Measurements from ENCODE around the gene ZNRF2. TPM values are rescaled to one million over a fixed set of nuclear protein-coding genes. Genes with fewer than 3 reads are reported as not detected.

The ZNRF2 gene
- total and polyA plus RNA-seq, 2 of the 4 experiments (the other 2 are of a cell fraction) = 0.31 to 0.54 TPM

DNA sequence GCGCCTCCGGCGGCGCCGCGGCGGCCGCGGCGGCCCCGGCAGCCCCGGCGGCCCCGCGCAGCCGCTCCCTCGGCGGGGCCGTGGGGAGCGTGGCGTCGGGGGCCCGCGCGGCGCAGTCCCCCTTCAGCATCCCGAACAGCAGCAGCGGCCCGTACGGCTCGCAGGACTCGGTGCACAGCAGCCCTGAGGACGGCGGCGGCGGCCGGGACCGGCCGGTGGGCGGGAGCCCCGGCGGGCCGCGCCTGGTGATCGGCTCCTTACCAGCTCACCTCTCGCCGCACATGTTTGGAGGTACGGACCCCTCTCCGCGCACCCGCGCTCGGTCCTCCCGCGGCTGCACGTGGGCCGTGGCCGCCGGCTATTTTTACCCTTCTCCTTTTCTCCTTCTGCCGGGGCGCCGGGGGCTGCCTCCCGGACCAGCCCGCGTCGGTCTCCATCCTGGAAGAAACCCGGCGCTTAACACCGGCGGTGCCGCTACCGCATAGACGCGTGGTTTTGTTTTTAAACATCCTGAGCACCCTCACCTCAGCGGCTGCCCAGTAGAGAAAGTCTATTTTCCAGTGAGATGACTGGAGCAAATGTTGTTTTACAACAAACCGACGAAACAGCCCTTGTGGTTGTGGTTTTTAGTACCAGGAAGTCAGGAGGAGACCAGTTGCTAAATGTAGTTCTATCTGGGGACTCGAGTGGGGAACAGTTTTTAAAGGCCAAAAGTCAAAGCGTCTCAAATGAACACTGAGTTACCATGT, 1.3 kb downstream of the ZNRF2 start:
- no peak overlapping the region for H3K14ac ChIP-seq (replicated peaks; ENCODE audit: low read depth, low read length)
- peak overlapping the region; percentile 68 for H3K9ac ChIP-seq (ENCODE audit: low read depth, low read length)
- H2AK9ac ChIP-seq (replicated peaks; ENCODE audit: low read depth, low read length, poor library complexity) = peak overlapping the region; percentile 72
- H3K9me3 ChIP-seq (ENCODE audit: control insufficient read depth, insufficient read depth, low read length) = no peaks in the 10 kb centered on the region
- H4K8ac ChIP-seq (ENCODE audit: low read depth in 2 of 2, low read length in 2 of 2) = no peak overlapping the region
- in situ Hi-C loops (cut with MboI; ENCODE audit: low sequenced_read_pairs) = no loop called here
- POLR2A ChIA-PET (ENCODE audit: unreplicated experiment) = no interaction called here
- peaks cover 3% of the 10 kb centered on the region; the same call in 1 of the 2 replicates for H3K9me1 ChIP-seq (ENCODE audit: insufficient read depth, low read length)
- dilution Hi-C loops (cut with HindIII; ENCODE audit: low sequenced_read_pairs, unreplicated experiment) = no loop called here
- no peaks in the 10 kb centered on the region for H4K20me1 ChIP-seq (ENCODE audit: insufficient read depth, low read length)
- H3K4me2 ChIP-seq (ENCODE audit: low read depth, low read length) = peak overlapping the region; percentile 95
- peak overlapping the region; percentile 72 for H2AFZ ChIP-seq (replicated peaks; ENCODE audit: low read length, poor library complexity)
- intact Hi-C loops (cut with micrococcal nuclease) = loop anchor here (2.0 to 5.0 kb wide), 2 partner anchors 62 to 127 kb away; no protein-coding TSS in a partner anchor
- peak; percentile 46 for DNase-seq
- H3K27me3 ChIP-seq (ENCODE audit: control insufficient read depth, insufficient read depth, low read length) = 0 out of 2 replicates have a peak, but pooled peaks cover 2% of the 10 kb centered on the region
- no peak overlapping the region for H4K91ac ChIP-seq (ENCODE audit: insufficient read depth, low read depth, low read length)
- no TSS peak for BruUV-seq (replicated peaks)
- no peaks in the 10 kb centered on the region for H3K4me1 ChIP-seq (ENCODE audit: control insufficient read depth, insufficient read depth, low read length)
- no peak overlapping the region for H4K5ac ChIP-seq (ENCODE audit: low read depth, low read length)
- H3K56ac ChIP-seq (ENCODE audit: extremely low read depth, insufficient read depth, low read length) = no peak overlapping the region
- ATAC-seq (ENCODE audit: low read depth) = peak; percentile 2; the same call in 1 of the 2 replicates
- H3K18ac ChIP-seq (ENCODE audit: low read depth, low read length) = no peak overlapping the region
- WGBS, 2 experiments (ENCODE audit: extremely low coverage in 2 of 2, insufficient read length in 1 of 2) = 1% methylated on average over 22 of the region's 79 CpGs; no CpG with 5 or more reads in 1 of the 2 experiments
- no peak overlapping the region for H2BK15ac ChIP-seq (ENCODE audit: low read depth, low read length)
- no peak overlapping the region for H2BK20ac ChIP-seq (ENCODE audit: low read depth, low read length)
- H3K27ac ChIP-seq (ENCODE audit: insufficient read depth, low read length) = 0 out of 2 replicates have a peak overlapping the region, but pooled peaks have one; percentile 2
- H3K79me1 ChIP-seq (ENCODE audit: low read depth in 1 of 2, low read length in 2 of 2) = no peaks in the 10 kb centered on the region
- CTCF ChIA-PET = no interaction called here
- H3K4me3 ChIP-seq (ENCODE audit: insufficient read depth, low read depth, low read length) = peak overlapping the region; percentile 77
- H2BK120ac ChIP-seq (ENCODE audit: low read depth, low read length) = no peak overlapping the region
- no peak overlapping the region for H2BK5ac ChIP-seq (ENCODE audit: low read depth, low read length, poor library complexity, severe bottlenecking)
- H3K23ac ChIP-seq (ENCODE audit: low read depth, low read length) = peak overlapping the region; percentile 41
- no peaks in the 10 kb centered on the region for H3K36me3 ChIP-seq (ENCODE audit: control insufficient read depth, insufficient read depth, low read length)
- H2AK5ac ChIP-seq (ENCODE audit: low read depth, low read length) = no peak overlapping the region
- no peak overlapping the region for H3K4ac ChIP-seq (ENCODE audit: low read depth, low read length)
- TF ChIP-seq FOS (IDR thresholded peaks at IDR 0.05; ENCODE audit: low read depth, low read length) = no peak
- no peak for TF ChIP-seq NFE2L2 (IDR thresholded peaks at IDR 0.05; ENCODE audit: low read depth, low read length)
- no peak for TF ChIP-seq RAD21 (IDR thresholded peaks at IDR 0.05; ENCODE audit: low read length)
- TF ChIP-seq SMC3 (IDR thresholded peaks at IDR 0.05; ENCODE audit: low read depth, low read length) = no peak
- TF ChIP-seq POLR2A (IDR thresholded peaks at IDR 0.05; ENCODE audit: low read depth, low read length) = no peak
- no peak for TF ChIP-seq MAFK (IDR thresholded peaks at IDR 0.05; ENCODE audit: low read depth, low read length)
- TF ChIP-seq BHLHE40 (IDR thresholded peaks at IDR 0.05; ENCODE audit: low read depth, low read length) = no peak
- no peak for TF ChIP-seq MAZ (IDR thresholded peaks at IDR 0.05; ENCODE audit: borderline replicate concordance, low read depth, low read length)
- TF ChIP-seq, protein P1, sequence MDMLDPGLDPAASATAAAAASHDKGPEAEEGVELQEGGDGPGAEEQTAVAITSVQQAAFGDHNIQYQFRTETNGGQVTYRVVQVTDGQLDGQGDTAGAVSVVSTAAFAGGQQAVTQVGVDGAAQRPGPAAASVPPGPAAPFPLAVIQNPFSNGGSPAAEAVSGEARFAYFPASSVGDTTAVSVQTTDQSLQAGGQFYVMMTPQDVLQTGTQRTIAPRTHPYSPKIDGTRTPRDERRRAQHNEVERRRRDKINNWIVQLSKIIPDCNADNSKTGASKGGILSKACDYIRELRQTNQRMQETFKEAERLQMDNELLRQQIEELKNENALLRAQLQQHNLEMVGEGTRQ (IDR thresholded peaks at IDR 0.05; ENCODE audit: low read depth, low read length) = no peak
- no peak for TF ChIP-seq RCOR1 (IDR thresholded peaks at IDR 0.05; ENCODE audit: insufficient replicate concordance, low read length)
- no peak for TF ChIP-seq CEBPB (IDR thresholded peaks at IDR 0.05; ENCODE audit: low read depth, low read length)
- TF ChIP-seq CHD1 (IDR thresholded peaks at IDR 0.05; ENCODE audit: low read depth, low read length) = no peak
- TF ChIP-seq, protein P2, sequence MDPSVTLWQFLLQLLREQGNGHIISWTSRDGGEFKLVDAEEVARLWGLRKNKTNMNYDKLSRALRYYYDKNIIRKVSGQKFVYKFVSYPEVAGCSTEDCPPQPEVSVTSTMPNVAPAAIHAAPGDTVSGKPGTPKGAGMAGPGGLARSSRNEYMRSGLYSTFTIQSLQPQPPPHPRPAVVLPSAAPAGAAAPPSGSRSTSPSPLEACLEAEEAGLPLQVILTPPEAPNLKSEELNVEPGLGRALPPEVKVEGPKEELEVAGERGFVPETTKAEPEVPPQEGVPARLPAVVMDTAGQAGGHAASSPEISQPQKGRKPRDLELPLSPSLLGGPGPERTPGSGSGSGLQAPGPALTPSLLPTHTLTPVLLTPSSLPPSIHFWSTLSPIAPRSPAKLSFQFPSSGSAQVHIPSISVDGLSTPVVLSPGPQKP (IDR thresholded peaks at IDR 0.05; ENCODE audit: borderline replicate concordance, low read depth, low read length) = no peak
- TF ChIP-seq RFX5 (IDR thresholded peaks at IDR 0.05; ENCODE audit: low read depth, low read length) = no peak
- TF ChIP-seq, protein P3, sequence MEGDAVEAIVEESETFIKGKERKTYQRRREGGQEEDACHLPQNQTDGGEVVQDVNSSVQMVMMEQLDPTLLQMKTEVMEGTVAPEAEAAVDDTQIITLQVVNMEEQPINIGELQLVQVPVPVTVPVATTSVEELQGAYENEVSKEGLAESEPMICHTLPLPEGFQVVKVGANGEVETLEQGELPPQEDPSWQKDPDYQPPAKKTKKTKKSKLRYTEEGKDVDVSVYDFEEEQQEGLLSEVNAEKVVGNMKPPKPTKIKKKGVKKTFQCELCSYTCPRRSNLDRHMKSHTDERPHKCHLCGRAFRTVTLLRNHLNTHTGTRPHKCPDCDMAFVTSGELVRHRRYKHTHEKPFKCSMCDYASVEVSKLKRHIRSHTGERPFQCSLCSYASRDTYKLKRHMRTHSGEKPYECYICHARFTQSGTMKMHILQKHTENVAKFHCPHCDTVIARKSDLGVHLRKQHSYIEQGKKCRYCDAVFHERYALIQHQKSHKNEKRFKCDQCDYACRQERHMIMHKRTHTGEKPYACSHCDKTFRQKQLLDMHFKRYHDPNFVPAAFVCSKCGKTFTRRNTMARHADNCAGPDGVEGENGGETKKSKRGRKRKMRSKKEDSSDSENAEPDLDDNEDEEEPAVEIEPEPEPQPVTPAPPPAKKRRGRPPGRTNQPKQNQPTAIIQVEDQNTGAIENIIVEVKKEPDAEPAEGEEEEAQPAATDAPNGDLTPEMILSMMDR (conservative IDR thresholded peaks at IDR 0.05; ENCODE audit: low read depth, low read length) = no peak

Measured in IMR-90 (cell line).